Mesothelial cell of epicardium (in vitro differentiated cells): Measurements from ENCODE around the gene TTC28. TPM values are rescaled to one million over a fixed set of nuclear protein-coding genes. Genes with fewer than 3 reads are reported as not detected.

Source experiments
- DNase-seq, 2 experiments: peaks; one replicate each; pipeline ENCODE4 v3.0.0; 2021; ENCODE audit warnings: low spot score in 2 of 2; ENCODE audit not compliant: unreplicated experiment in 2 of 2
- H3K27ac Mint-ChIP-seq: 2 replicates; pipeline ENCODE4 v1.8.0; 2021; ENCODE audit warnings: mixed read lengths
- H3K27me3 Mint-ChIP-seq: 2 replicates; pipeline ENCODE4 v1.8.0; 2021; ENCODE audit warnings: low read depth, mixed read lengths
- H3K36me3 Mint-ChIP-seq: 2 replicates; pipeline ENCODE4 v1.8.0; 2021; ENCODE audit warnings: mixed read lengths
- H3K4me1 Mint-ChIP-seq: 2 replicates; pipeline ENCODE4 v1.8.0; 2021; ENCODE audit warnings: mixed read lengths
- H3K4me3 Mint-ChIP-seq: 2 replicates; pipeline ENCODE4 v1.8.0; 2021; ENCODE audit warnings: mild to moderate bottlenecking, moderate library complexity, mixed read lengths
- H3K9me3 Mint-ChIP-seq: 2 replicates; pipeline ENCODE4 v1.8.0; 2021; ENCODE audit warnings: mixed read lengths
- total RNA-seq: library from RNA; stranded (reverse); gene quantifications from 3 replicates; pipeline ENCODE4 v1.2.1, GENCODE V29; 2021
- TF ChIP-seq, protein P1 (sequence below): fragments of 200-600 bp; sonication (generic); IDR thresholded peaks from one replicate; pipeline ENCODE4 v1.5.0; 2021; ENCODE audit warnings: antibody characterized with exemption; ENCODE audit not compliant: unreplicated experiment

TTC28 gene
- total RNA-seq, 1 donor from 2014 or later: 95.9 TPM

DNA sequence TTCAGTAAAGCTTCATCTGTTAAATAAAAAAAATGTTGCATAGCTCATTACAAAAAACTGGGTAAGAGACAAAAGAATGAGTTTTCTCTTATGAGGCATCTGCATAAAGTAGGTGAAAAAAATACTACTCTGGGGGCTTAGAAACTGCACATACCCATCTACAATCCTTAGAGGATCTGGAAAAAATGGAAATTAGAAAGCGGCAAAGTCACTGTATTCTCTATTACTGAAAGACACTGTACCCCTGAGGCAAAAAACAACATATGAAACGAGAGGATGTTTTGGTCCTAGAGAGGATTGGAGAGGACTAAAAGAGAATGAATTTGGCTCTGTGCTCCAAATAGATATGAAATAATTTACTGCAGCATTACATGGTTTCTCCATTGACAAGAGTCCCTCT lies 553.8 kb downstream of the TTC28 start:
- DNase-seq: no peak
- no peak overlapping the region for H3K4me3 Mint-ChIP-seq
- peaks cover 27% of the 10 kb centered on the region for H3K4me1 Mint-ChIP-seq
- no peak overlapping the region for H3K27ac Mint-ChIP-seq
- H3K9me3 Mint-ChIP-seq: no peaks in the 10 kb centered on the region
- TF ChIP-seq, protein P1, sequence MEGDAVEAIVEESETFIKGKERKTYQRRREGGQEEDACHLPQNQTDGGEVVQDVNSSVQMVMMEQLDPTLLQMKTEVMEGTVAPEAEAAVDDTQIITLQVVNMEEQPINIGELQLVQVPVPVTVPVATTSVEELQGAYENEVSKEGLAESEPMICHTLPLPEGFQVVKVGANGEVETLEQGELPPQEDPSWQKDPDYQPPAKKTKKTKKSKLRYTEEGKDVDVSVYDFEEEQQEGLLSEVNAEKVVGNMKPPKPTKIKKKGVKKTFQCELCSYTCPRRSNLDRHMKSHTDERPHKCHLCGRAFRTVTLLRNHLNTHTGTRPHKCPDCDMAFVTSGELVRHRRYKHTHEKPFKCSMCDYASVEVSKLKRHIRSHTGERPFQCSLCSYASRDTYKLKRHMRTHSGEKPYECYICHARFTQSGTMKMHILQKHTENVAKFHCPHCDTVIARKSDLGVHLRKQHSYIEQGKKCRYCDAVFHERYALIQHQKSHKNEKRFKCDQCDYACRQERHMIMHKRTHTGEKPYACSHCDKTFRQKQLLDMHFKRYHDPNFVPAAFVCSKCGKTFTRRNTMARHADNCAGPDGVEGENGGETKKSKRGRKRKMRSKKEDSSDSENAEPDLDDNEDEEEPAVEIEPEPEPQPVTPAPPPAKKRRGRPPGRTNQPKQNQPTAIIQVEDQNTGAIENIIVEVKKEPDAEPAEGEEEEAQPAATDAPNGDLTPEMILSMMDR: no peak
- no peaks in the 10 kb centered on the region for H3K27me3 Mint-ChIP-seq
- H3K36me3 Mint-ChIP-seq: peaks cover 4% of the 10 kb centered on the region

GRCh38 chr22:28123989-28124766 lies 555.5 kb downstream of the TTC28 start:
- Mint-ChIP-seq H3K9me3 (no peaks in the 10 kb centered on the region), H3K36me3 (peaks cover 4% of the 10 kb centered on the region), H3K27me3 (no peaks in the 10 kb centered on the region), H3K27ac (peak overlapping the region; percentile 48), H3K4me3 (no peak overlapping the region), H3K4me1 (peaks cover 25% of the 10 kb centered on the region)
- no peak for DNase-seq
- TF ChIP-seq, protein P1: no peak

GRCh38 chr22:28120691-28121592 lies 558.7 kb downstream of the TTC28 start:
- Mint-ChIP-seq H3K36me3 (peaks cover 4% of the 10 kb centered on the region), H3K27ac (peak overlapping the region; percentile 45), H3K27me3 (no peaks in the 10 kb centered on the region), H3K4me1 (peaks cover 37% of the 10 kb centered on the region), H3K4me3 (no peak overlapping the region), H3K9me3 (no peaks in the 10 kb centered on the region)
- DNase-seq: no peak
- TF ChIP-seq, protein P1: no peak

DNA sequence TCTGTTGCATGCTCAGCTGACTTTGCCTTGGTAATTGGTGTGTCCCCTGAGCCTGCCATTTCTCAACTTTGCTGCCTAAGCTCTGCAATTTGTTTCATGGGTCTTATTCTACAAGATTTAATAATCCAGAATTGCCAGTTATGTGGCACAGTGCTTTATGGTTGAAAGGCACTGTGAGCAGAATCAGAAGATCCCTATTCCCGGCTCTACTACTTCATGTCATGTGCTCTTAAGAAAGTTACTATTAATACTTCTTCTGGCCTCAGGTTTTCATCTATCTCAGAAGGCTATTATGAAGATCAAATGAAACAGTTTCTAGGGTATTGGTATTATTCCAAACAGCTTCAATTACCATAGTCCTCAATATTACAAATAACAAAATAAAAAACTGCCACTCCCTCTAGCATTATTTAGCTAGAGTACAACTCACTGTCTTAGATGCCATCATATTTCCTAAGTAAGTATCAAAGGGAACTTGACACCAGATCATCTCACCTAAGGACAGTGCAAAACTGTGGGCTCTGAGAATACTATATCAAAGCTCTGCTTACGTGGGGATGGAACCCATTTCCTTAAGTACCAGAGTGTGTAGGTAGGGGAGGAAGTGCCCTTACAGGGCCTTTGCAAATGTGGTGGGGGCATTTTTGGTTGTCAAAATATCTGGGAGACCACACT lies 560.5 kb downstream of the TTC28 start:
- peaks cover 3% of the 10 kb centered on the region for H3K36me3 Mint-ChIP-seq
- peaks cover 43% of the 10 kb centered on the region for H3K4me1 Mint-ChIP-seq
- peak overlapping the region; percentile 39 for H3K27ac Mint-ChIP-seq
- no peak for DNase-seq
- H3K4me3 Mint-ChIP-seq: no peak overlapping the region
- no peaks in the 10 kb centered on the region for H3K9me3 Mint-ChIP-seq
- H3K27me3 Mint-ChIP-seq: no peaks in the 10 kb centered on the region
- TF ChIP-seq, protein P1: no peak

DNA sequence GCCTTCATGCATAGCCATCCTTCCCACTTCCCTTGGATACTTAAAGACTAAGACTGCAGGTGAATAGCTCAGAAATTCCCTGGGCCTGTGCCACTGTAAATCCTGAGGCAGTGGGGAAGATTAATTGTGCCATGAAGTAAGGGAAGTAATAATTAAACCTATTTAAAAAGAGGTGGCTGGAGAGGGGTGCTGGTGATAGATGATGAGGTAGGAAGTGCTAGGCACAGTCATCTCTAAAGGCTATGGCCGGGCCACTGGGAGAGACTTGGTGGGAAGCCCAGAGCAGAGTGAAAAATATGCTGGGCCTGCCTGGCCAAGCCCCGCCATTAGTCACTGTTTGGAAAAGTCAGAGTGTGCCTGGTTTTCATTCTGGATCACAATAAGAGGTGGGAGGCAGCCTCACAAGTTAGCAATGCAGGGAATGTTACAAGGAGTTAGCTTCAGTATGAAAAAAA lies 563.4 kb downstream of the TTC28 start:
- peak; percentile 25 to 60 for DNase-seq
- TF ChIP-seq, protein P1: no peak
- H3K27me3 Mint-ChIP-seq: no peaks in the 10 kb centered on the region
- H3K4me1 Mint-ChIP-seq: peaks cover 62% of the 10 kb centered on the region
- no peaks in the 10 kb centered on the region for H3K9me3 Mint-ChIP-seq
- H3K36me3 Mint-ChIP-seq: no peaks in the 10 kb centered on the region
- peak overlapping the region; percentile 98 for H3K27ac Mint-ChIP-seq
- H3K4me3 Mint-ChIP-seq: no peak overlapping the region
